Left hindlimb (tissue), 1 donor: ENCODE data around the gene SHC1.
A peak's percentile ranks its signal among the peaks of the same experiment; 100 is the strongest.
"Not testable (repeated sequence)": the region's sequence is repeated elsewhere in the genome, so short reads cannot be mapped to it uniquely, and the experiment has no call there.

Source experiments
- DNase-seq: peaks from one replicate; pipeline ENCODE4 v3.0.0-alpha.2; 2018

Gene SHC1

GRCh38 chr1:154993572-154994268 lies 23.2 kb upstream of the SHC1 start, which contains the start of gene LENEP:
TSS of gene LENEP (plus strand) at chr1:154993586. CDS start at chr1:154993608, 22 bp downstream.
- peak; percentile 21 for DNase-seq

GRCh38 chr1:154992721-154993571 lies 22.4 kb upstream of the SHC1 start:
- DNase-seq, result peak; percentile 33

- DNase-seq, result no peak
These were observed 19.7 kb upstream of the SHC1 start for GRCh38 chr1:154990276-154990675.

- DNase-seq, result no peak
These were observed 18.8 kb upstream of the SHC1 start for GRCh38 chr1:154989195-154989860.

- peak; percentile 19 for DNase-seq
These were observed 17.8 kb upstream of the SHC1 start for GRCh38 chr1:154988058-154988954.

- no peak for DNase-seq
These were observed 16.8 kb upstream of the SHC1 start for GRCh38 chr1:154987326-154987725.

GRCh38 chr1:154986736-154987135 lies 16.2 kb upstream of the SHC1 start:
- DNase-seq, result not testable (repeated sequence)

- peak; percentile 31 for DNase-seq
These were observed 13.4 kb upstream of the SHC1 start for GRCh38 chr1:154983776-154984466.

- DNase-seq, result peak; percentile 97
These were observed 12.5 kb upstream of the SHC1 start, which contains the start of gene FLAD1 for GRCh38 chr1:154982897-154983648. TSS of gene FLAD1 (plus strand) at chr1:154983344. CDS start at chr1:154983695, 351 bp downstream.

GRCh38 chr1:154982341-154982740 lies 11.8 kb upstream of the SHC1 start:
- peak; percentile 12 for DNase-seq

- DNase-seq, result no peak
These were observed 7.8 kb upstream of the SHC1 start for GRCh38 chr1:154978360-154978759.

GRCh38 chr1:154977762-154978161 lies 7.2 kb upstream of the SHC1 start:
- not testable (repeated sequence) for DNase-seq

GRCh38 chr1:154975409-154976059 lies 5.0 kb upstream of the SHC1 start:
- DNase-seq, result peak; percentile 78

- DNase-seq, result peak; percentile 97
These were observed 4.4 kb upstream of the SHC1 start for GRCh38 chr1:154974808-154975408.

- DNase-seq, result peak; percentile 99
These were observed 3.7 kb upstream of the SHC1 start, which contains the start of gene CKS1B for GRCh38 chr1:154974102-154974807. TSS of gene CKS1B (plus strand) at chr1:154974681. CDS start at chr1:154974746, 65 bp downstream.

- DNase-seq, result peak; percentile 95
These were observed 3.0 kb upstream of the SHC1 start for GRCh38 chr1:154973344-154974101.

GRCh38 chr1:154972517-154973343 lies 2.2 kb upstream of the SHC1 start:
- DNase-seq, result peak; percentile 83
